AG10803 (cell line): ENCODE measurements around the gene AGR3.

Experiments used
- DNase-seq: peaks from one replicate; pipeline ENCODE4 v3.0.0; 2010; ENCODE audit warnings: low read depth
- H3K4me3 ChIP-seq: 2 replicates; pipeline ENCODE4 v1.5.1; 2011; ENCODE audit warnings: mild to moderate bottlenecking, low read length, control low read depth
- TF ChIP-seq, protein P1 (sequence below): conservative IDR thresholded peaks from 2 replicates; pipeline ENCODE4 v1.5.1; 2011; ENCODE audit warnings: mild to moderate bottlenecking, low read length, control low read depth, inconsistent platforms

Gene AGR3

DNA sequence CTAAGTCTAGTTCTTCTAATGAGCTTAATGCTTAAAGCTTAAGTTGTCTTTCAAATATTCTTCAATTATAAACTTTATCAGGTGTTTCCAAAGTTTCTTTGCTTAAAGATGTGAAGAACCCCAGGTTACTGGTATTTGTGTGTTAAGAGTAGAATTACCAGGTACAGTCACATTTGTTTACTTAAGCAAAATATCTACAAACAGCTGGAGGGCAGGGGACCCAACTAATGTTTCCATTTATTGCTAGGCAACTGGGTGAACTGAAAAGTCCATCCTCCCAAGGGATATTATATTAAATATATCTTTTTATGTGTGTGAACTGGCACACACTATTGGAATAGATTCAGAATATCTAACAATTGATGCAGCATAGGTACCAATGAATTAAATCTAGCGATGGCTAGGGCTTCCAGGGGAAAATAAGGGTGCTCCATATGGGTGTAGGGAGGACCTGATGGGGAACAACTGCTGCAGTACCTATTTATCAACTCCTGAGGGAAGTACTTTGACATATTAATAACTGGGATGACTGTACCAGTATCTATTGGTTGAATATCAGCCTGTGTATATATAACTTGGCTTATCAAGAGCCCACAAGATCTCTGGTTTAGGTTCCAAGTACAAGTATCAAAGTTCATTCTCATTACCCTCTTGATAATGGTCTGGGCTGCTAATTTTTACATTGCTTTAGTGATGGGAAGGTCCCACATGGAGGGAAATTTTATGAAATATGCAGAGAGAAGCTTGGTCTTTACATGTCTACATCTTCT, 10.3 kb upstream of the AGR3 start:
- TF ChIP-seq, protein P1, sequence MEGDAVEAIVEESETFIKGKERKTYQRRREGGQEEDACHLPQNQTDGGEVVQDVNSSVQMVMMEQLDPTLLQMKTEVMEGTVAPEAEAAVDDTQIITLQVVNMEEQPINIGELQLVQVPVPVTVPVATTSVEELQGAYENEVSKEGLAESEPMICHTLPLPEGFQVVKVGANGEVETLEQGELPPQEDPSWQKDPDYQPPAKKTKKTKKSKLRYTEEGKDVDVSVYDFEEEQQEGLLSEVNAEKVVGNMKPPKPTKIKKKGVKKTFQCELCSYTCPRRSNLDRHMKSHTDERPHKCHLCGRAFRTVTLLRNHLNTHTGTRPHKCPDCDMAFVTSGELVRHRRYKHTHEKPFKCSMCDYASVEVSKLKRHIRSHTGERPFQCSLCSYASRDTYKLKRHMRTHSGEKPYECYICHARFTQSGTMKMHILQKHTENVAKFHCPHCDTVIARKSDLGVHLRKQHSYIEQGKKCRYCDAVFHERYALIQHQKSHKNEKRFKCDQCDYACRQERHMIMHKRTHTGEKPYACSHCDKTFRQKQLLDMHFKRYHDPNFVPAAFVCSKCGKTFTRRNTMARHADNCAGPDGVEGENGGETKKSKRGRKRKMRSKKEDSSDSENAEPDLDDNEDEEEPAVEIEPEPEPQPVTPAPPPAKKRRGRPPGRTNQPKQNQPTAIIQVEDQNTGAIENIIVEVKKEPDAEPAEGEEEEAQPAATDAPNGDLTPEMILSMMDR = no peak
- no peak for DNase-seq

DNA sequence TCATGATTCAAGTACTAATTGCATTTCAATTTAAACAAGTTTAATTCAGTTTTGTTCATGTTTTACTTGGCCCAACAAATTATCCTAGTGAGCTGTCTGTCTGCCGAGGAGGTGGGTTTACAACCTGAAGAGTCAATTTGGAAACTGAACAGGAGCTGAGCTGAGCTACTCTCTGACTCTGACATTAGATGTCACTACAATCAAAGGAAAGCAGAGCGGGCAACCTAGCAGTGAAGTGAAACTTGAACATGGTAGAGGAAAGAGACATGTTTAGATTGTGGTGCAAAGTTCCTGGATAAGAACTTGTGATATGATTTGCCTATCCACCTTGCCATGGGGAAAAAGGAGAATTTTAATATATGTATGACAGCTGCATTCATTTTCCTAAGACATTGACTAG, 9.6 kb upstream of the AGR3 start:
- H3K4me3 ChIP-seq = no peak overlapping the region
- TF ChIP-seq, protein P1 = peak; percentile 75
- peak; percentile 56 for DNase-seq

More for the DNA sequence above, 10.3 kb upstream of the AGR3 start:
- H3K4me3 ChIP-seq = no peak overlapping the region

DNA sequence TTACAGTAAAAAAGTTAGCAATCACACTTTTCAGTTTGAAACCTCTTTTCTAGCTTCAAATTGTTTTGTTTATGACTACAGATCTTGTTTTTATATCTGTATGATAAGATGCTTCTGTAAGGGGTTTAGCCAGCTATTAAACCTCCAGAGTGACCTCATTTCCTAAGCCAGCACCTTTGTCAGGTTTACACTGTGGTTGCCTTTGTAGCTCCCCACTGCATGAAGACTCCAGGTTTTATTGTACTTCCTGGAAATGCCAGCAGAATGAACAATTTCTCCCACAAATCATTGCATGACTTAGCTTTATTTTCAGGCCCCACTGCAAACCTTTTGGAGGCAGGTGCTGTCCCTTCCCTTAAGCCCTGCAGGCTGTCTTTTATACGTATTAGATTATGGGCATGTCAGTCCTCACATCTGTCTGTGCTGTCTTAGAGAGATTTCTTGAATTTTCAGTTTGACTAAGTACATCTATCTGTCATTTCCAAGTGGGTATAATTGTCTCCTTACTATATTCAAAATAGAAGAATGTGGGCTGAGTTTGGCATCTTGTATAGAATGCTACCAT, 8.2 kb upstream of the AGR3 start:
- TF ChIP-seq, protein P1 = no peak
- H3K4me3 ChIP-seq = no peak overlapping the region
- DNase-seq = no peak

DNA sequence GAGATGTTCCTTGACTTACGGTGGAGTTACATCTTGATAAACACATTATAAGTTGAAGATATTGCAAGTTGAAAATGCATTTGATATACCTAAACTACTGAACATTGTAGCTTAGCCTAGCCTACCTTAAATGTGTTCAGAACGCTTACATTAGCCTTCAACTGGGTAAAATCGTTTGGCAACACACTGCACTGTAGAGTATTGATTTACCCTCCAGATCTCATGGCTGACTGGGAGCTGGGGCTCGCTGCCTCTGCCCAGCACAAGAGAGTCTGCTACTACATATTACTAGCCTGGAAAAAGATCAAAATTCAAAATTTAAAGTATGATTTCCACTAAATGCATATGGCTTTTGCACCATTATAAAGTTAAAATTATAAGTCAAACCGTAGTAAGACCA, 7.5 kb upstream of the AGR3 start:
- no peak for DNase-seq
- TF ChIP-seq, protein P1 = no peak
- no peak overlapping the region for H3K4me3 ChIP-seq

DNA sequence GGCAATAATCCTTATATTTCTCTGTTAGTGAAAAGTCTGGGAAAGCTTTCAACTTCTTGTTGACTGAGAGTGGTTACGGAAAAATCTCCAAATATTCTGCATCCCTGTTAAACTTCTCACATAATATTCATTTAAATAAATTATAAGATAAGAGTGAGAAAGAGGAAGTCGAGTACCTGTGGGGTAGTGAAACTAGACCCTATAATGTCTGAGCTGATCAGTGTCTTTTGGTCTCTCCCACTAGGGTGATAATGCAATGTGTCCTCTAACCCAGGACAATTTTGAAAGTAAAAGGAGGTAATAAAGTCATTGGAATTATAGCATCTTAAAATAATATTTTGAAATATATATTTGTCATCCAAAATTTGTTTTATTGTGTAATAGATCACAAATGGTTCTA, 2.1 kb upstream of the AGR3 start:
- DNase-seq = no peak
- TF ChIP-seq, protein P1 = no peak
- H3K4me3 ChIP-seq = no peak overlapping the region

DNA sequence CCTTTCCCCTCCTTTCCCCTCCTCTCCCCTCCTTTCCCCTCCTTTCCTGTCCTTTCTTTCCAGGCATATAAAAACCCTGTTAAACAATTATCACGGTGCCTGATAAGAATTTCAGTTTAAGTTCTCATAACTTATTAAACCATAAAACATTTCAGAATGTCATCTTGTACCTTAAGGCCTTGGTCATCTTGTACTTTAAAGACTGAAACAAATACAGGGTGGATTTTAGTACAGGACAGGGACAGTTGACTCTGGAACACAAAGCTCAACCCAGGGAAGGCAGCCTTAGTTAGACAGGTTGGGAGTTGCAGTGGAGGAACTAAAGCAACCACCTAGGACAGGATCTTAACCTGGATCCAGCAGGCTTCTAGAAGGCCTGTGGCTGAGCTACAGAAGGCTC, 1.2 kb downstream of the AGR3 start:
- TF ChIP-seq, protein P1 = no peak
- H3K4me3 ChIP-seq = no peak overlapping the region
- no peak for DNase-seq

DNA sequence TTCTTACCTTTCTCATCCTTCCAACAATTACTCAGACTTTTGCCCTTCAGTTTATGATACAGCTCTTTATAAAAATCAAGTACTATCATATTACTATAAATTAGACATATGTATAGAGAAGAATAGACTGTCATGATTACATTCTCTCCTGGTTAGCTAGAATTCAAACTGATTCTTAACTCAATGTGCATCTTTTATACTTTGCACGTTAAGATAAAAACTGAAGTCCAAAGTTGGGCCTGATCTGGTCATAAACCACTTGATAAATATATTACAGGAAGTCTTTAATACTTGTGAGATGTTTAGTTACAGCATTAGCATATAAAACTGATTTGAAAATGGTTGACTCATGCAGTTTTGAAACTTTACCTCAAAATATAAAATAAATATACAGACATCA, 2.6 kb downstream of the AGR3 start:
- H3K4me3 ChIP-seq = no peak overlapping the region
- TF ChIP-seq, protein P1 = no peak
- DNase-seq = no peak
